GM19328 (cell line): ENCODE results near the gene KDM2A.

Experiments
- ATAC-seq: cut with Tn5 transposase; IDR thresholded peaks from one replicate; pipeline ENCODE4 v1.9.1; 2021; ENCODE audit warnings: mild to moderate bottlenecking, moderate library complexity; ENCODE audit not compliant: unreplicated experiment

The KDM2A gene

GRCh38 chr11:67282876-67283371, 163.9 kb downstream of the KDM2A start:
- no peak for ATAC-seq

- no peak for ATAC-seq
Measured at GRCh38 chr11:67283481-67283963, 164.5 kb downstream of the KDM2A start.

GRCh38 chr11:67284811-67285540, 165.9 kb downstream of the KDM2A start:
- ATAC-seq, result no peak

- no peak for ATAC-seq
Measured at GRCh38 chr11:67285541-67286498, 166.8 kb downstream of the KDM2A start.

GRCh38 chr11:67286621-67287333, 167.7 kb downstream of the KDM2A start:
- ATAC-seq, result no peak

- ATAC-seq, result no peak
Measured at GRCh38 chr11:67287355-67288197, 168.5 kb downstream of the KDM2A start.

GRCh38 chr11:67288198-67288451, 169.1 kb downstream of the KDM2A start:
- ATAC-seq, result no peak

- ATAC-seq, result peak; percentile 77
Measured at GRCh38 chr11:67288452-67289225, 169.6 kb downstream of the KDM2A start.

- ATAC-seq, result peak; percentile 44
Measured at GRCh38 chr11:67289226-67289650, 170.2 kb downstream of the KDM2A start, which contains the start of gene ANKRD13D. ANKRD13D (plus strand) TSS chr11:67289303; CDS start chr11:67289461, 158 bp downstream.

GRCh38 chr11:67289651-67290479, 170.8 kb downstream of the KDM2A start:
- no peak for ATAC-seq

GRCh38 chr11:67290801-67291200, 171.7 kb downstream of the KDM2A start:
- ATAC-seq, result no peak

- ATAC-seq, result no peak
Measured at GRCh38 chr11:67291481-67292381, 172.7 kb downstream of the KDM2A start.

GRCh38 chr11:67292671-67293070, 173.6 kb downstream of the KDM2A start:
- ATAC-seq, result no peak

- no peak for ATAC-seq
Measured at GRCh38 chr11:67293090-67293489, 174.0 kb downstream of the KDM2A start.

- ATAC-seq, result no peak
Measured at GRCh38 chr11:67295846-67296245, 176.8 kb downstream of the KDM2A start.

GRCh38 chr11:67298786-67299185, 179.7 kb downstream of the KDM2A start:
- no peak for ATAC-seq

GRCh38 chr11:67299471-67300191, 180.6 kb downstream of the KDM2A start:
- no peak for ATAC-seq
